ENCODE data around the gene KLHL36.

Gene KLHL36

DNA sequence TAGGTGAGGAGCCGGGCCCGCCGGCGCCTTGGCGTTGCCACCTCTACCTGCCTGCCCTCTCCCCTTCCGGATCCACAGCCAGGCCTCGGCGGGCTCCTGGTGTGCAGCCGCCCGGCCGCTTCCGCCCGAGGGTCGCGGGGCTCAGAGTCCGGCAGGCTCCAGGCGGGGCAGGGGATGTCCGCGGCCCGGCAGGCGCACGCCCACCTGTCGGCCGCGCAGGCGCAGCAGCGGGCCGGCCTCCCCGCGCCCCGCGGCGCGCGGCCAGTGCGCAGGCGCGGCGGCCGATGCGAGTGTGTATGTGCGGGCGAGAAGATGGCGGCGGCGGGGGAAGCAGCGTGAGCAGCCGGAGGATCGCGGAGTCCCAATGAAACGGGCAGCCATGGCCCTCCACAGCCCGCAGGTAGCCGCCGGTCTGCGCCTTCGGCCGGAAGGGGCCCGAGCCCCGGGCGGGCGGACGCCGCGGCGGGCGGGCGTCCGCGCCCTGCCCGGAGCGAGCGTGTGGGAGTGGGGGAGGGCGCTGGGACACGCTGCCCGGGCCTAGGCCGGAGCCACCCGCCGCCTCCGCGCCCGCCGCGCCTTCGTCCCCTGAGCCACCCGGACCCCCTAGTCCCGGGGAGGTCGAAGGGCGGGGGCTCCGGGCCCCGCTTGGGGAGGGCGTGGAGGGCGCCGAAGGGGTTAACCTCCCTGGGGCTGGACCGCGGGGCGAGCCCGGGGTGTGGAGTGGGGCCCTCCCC, 51.6 kb downstream of the KLHL36 start, which contains the start of gene USP10:
Gene USP10 (plus strand): TSS at position 289 of the 734 bp plus-strand sequence. CDS start 91 bp downstream, at position 380.
- peak; percentile 78 for DNase-seq

DNA sequence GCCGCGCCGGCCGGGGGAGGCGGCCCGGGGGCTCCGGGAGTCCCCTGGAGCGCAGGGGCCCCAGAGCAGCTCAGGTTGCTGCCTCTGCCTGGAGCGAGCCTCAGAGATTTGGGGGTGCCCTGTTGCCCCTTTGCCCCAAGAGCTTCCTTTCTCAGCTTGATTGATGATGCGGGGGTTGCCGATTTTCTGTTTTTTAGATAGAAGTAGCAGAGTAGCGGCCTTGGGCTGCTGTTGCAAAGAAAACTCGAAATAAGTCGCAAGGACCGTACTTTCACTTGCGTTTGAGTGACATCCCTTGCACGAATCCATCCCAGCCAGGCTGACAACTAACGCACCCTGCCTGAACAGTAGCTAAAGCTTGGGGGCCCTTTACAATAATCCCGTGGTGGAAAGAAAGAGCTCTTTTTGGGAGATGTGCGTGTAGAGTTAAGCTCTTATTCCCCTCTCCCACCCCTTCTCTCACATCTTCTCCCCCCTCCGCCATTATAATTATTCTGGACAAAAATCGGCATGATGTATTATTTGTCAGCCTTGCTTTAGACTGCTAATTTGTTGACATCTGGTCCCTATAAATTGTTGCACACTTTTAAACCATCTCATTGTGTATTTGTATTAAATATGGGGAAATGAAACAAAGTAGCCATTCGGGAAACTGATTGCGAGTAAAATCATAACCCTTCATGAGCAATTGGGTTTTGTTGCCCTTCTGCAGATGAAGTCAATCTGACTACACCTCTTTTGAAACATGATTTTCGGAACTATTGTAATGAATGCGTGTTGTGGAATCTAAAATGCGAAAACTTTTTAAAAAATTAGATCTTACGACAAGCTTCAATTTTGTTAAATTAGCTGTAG, 52.4 kb downstream of the KLHL36 start:
- DNase-seq, result no peak

DNA sequence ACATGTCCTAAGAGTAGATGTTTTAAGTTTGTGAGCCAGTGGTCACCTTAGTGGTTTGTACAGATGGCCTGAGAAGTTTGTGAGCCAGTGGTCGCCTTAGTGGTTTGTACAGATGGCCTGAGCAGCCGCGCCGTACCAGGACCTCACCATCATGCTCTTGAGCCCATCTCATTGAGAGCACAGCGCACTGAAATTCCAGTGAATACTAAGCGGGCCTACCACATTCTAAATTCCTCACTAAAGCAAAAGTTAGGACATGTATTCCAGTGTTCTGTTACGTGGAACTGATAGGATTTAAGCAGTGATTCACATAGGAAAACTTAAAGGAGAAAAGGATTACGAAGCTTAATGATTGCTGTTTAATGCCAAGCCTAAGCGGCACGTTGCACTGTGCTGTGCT, 55.4 kb downstream of the KLHL36 start:
- no peak for DNase-seq

DNA sequence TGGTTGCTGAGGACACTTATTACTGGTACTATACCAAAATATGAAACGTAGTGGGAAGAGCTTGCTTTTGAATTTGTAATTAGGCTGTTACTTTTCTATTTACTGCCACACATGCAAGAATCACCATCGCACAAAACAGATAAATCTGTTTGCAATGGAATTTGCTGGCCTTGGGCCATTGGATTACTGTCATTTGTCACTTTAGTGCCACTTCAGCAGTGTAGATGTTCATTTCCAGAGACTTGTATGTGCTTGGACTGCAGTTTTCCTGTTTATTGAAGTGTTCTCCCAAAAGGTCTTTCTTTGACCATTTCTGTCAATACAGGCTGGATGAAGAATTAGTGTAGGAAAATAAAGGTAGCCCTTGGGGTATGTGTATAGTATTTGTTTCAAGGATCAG, 55.9 kb downstream of the KLHL36 start:
- DNase-seq, result no peak

DNA sequence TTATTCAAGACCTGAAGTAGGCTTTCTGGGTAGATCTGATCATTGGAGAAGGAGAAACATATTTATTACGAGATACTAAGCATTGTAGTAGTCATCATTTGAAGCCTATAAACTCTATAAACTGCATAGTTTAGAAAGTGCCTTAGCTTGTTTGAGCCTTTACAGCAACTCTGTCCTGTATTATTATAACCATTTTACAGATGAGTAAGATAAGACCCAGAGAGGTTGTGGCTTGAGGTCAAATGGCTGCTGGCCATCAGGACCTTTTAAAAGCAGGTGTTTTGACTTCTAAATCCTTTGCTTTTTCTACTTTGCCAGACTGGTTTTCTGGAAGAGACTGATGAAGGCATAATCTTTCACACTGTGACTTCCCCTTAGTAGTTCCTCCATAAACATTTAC, 58.5 kb downstream of the KLHL36 start:
- DNase-seq, result no peak

DNA sequence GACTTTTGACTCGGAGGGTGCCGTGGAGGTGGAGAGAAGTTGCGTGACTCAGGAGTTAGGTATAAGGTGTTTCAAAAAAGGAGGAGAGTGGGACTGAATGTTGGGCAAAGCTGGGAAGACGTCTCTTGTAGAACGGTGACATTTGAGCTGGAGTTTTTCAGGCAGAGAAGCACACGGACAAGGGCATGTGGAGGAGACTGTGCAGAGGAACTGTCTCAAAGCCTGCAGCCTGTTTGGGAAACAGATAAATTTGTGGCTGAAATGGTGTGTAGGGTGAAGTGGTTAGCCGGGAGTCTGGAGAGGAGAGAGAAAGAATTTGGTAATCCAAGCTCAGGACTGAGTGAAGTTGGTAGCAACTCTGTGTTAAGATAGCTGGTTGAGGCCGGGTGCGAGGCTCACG, 61.3 kb downstream of the KLHL36 start:
- DNase-seq, result no peak

DNA sequence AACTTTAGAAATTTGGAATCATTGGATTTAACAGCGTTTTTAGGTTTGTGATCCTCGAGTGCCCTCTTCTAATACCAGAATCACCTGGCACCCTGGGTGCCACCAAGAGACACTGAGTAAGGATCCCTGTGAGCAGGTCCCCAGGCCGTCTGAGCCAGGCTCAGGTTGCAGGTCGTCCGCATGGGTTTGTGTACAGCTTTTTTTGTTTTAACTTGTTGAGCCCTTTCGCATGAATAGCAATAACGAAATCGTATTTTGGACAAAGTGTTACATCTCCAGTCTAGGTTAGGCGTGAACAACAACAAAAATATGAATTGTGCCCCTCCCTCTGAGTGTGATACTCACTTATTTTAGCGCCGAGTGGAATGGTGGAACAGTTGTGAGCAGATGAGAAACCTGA, 62.4 kb downstream of the KLHL36 start:
- DNase-seq, result no peak
